Adrenal gland (tissue), 5 donors: Measurements from ENCODE around the gene CPD.

Source experiments
- CTCF ChIP-seq, 6 experiments: fragments of 450-650 bp in 4 of 6; fragments of 200-600 bp in 2 of 6; sonication (generic) in 1 of 6; IDR thresholded peaks; 1 replicate in 5 of 6; 2 replicates in 1 of 6; pipeline versions ENCODE4 v1.5.1 to v1.8.0; 2016 to 2021; ENCODE audit warnings: antibody characterized with exemption in 6 of 6, mild to moderate bottlenecking in 2 of 6, moderate library complexity in 1 of 6
- POLR2A ChIP-seq, 2 donors: fragments of 450-650 bp; IDR thresholded peaks; one replicate each; pipeline ENCODE4 v1.6.1; 2017; ENCODE audit warnings: antibody characterized with exemption in 2 of 2, mild to moderate bottlenecking in 2 of 2, moderate library complexity in 1 of 2
- donor health status: DM: no; HTN: no; CAD: no.

- TF ChIP-seq POLR2A (IDR thresholded peaks at IDR 0.05), result no peak
- TF ChIP-seq CTCF (IDR thresholded peaks at IDR 0.05), result no peak
These were observed 1.9 kb upstream of the CPD start for GRCh38 chr17:30376621-30377452.
